Activated CD8-positive, alpha-beta memory T cell treated with anti-CD3 and anti-CD28 coated beads, Interleukin-2, amount 50 U/mL, for 24 hours (primary cell): ENCODE measurements around the gene PPIF.

ENCODE experiments used
- DNase-seq: peaks from one replicate; pipeline ENCODE4 v3.0.0-alpha.2; 2020; ENCODE audit errors: extremely low read depth

The PPIF gene

GRCh38 chr10:79347226-79347893 is at the start of gene PPIF:
TSS of gene PPIF (plus strand) at chr10:79347469. CDS start at chr10:79347549, 80 bp downstream.
- DNase-seq = peak; percentile 81

GRCh38 chr10:79298403-79299244 is 48.6 kb upstream of the PPIF start:
- DNase-seq = no peak

DNA sequence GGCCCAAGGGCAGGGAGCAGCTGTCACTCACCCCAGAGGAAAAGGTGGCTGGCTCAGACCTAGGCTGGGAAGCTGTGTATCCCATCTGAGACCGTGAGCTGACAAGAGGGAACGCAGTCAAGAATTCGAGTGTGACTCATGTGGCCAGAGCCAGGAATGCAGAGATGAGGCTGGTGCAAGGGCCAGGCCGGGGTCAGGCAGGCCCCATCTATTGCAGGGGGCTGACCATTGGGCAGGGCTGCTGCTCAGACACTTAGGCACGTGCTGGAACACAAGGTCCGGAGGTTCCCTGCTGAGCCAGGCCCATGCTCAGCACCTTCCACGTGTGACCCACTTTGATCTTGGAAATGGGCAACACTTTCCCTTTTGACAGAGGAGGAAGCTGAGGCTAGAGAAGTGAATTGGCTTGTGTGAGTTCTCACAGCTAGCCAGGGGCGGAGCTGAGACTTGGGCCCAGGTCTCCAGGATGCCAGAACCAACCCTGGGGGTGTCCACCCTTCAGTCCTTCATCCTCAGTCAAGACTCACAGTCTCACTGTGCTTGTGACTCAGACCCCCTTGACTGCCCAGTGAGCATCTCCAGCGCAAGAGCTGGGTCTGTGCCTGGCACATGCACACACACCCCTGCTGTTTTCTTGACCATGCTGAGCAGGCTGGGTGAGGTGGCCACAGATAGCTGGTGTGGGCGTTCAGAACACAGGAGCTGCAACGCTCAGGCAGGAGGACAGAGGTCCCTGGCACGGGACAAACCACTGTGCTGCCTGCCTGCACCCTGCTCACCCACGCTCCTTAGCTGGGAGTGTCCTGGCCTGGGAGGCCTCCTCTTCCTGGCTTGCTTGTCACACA is 47.6 kb upstream of the PPIF start:
- DNase-seq = no peak

GRCh38 chr10:79300711-79301110 is 46.6 kb upstream of the PPIF start:
- DNase-seq = no peak

- DNase-seq = no peak
These were observed 45.3 kb upstream of the PPIF start for GRCh38 chr10:79301754-79302530.

DNA sequence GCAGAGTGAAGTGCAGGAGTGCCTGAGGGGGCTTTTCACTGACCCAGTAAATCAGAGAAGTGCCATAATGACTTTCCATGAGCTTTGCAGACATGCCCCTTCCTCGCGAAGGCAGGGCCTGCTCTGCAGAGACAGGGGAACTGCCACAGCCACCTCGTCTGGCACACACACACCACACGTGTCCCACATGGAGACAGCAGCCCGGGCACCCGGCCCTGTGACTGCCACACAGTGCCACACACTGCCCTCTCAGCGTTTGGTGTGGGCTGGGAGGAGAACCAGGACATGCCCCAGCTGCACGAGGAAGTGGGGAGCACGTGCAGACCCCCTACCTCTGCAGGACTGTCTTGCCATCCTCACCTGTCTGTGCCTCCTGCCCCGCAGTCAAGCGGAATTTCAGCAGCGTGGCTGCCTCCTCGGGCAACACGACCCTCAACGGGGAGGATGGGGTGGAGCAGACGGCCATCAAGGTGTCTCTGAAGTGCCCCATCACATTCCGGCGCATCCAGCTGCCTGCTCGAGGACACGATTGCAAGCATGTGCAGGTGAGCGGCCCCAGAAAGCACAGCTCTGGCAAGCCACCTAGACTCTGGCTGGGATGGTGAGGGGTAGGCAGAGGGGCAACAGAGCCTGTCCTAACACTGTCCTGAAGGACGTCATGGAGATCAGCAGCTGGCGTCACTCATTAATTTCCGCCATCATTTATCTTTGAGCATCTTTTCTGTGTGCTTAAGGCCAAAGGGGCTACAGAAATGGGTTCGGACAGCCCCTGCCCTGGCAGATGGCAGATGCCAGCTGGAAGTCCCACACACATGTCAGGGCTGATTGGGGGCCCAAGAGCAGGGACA is 43.4 kb upstream of the PPIF start:
- DNase-seq = no peak

DNA sequence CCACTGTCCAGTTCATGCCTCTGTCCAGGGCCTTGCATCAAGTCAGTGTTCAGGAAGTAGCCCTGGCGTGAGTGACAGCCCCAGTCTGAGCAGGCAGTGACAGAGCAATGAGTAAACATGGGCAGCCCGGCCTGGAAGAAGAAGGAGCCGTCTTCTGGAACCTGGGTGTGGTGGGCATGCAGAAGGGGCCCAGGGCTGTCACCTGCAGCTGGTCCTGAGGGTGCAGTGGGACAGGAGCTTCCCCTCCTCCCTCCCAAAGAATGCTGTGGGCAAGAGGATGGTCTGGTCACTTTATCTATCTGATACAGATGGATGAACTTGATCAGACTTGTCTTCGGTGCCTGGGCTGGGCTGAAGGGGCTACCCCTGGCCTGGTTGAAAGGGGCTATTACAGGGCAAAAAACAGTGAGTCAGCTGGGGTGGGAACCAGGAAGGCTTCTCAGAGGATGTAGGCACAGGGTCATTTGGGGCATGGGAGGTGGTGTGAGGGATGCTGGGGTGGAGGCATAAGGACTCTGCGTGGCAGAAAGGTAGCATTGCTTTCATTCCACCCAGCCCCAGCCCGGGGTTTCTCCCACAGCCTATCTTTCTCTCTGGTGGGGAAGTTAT is 42.7 kb upstream of the PPIF start:
- DNase-seq = no peak

- DNase-seq = no peak
These were observed 41.8 kb upstream of the PPIF start for GRCh38 chr10:79305515-79305914.

- no peak for DNase-seq
These were observed 41.3 kb upstream of the PPIF start for GRCh38 chr10:79305988-79306387.

GRCh38 chr10:79306644-79307220 is 40.5 kb upstream of the PPIF start:
- DNase-seq = no peak

DNA sequence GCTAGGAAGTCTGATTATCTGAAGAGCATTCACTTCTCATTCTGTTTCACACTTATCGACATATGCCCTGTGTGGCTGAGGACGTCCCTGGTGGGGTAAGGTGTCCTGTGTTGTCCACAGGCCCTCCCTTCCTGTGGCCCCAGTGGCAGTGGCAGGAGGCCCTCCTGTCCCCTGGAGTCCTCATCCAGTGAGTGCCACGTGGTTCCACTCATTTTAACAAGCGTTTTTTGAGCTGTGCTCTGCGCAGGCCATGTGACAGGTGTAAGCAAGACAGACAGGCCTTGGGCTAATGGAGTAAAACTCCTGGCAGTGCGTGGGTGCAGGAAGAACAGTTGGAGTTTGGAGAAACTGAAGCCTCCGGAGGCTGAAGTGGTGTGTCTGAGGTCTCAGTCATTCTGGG is 39.3 kb upstream of the PPIF start:
- no peak for DNase-seq

GRCh38 chr10:79308969-79309665 is 38.2 kb upstream of the PPIF start:
- DNase-seq = no peak

DNA sequence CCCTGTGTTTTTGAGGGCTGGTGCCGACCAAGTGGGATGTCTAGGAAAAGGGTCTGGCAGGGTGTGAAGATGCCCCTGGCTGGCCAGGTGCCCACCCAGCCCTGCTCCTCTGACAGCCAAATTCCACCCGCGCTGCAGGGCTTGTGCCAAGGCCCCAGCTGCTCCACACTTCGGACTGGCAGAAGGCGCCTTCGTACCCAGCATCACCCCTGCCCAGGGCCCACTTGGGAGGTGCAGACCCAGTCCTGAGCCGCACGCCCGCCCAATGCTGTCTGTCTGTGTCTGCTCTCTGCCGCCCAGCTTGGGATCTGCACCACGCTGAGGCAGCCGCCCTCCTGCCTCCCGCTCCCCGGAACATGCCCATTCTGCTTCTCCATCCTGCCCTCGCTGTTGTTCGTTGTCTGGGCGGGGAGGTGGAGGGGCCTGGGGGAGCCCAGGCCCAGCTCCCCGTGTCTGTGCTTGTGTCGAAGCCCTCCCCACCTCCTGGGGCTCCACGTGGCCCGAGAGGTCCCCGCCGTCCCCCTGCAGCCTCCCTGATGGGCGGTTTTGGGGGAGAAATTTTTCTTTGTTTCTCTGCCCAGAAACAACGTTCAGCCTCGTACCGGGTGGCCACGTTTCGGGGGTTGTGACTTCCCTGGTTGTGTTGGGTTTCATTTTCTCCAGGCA is 36.9 kb upstream of the PPIF start:
- no peak for DNase-seq

GRCh38 chr10:79310911-79311573 is 36.2 kb upstream of the PPIF start:
- no peak for DNase-seq

DNA sequence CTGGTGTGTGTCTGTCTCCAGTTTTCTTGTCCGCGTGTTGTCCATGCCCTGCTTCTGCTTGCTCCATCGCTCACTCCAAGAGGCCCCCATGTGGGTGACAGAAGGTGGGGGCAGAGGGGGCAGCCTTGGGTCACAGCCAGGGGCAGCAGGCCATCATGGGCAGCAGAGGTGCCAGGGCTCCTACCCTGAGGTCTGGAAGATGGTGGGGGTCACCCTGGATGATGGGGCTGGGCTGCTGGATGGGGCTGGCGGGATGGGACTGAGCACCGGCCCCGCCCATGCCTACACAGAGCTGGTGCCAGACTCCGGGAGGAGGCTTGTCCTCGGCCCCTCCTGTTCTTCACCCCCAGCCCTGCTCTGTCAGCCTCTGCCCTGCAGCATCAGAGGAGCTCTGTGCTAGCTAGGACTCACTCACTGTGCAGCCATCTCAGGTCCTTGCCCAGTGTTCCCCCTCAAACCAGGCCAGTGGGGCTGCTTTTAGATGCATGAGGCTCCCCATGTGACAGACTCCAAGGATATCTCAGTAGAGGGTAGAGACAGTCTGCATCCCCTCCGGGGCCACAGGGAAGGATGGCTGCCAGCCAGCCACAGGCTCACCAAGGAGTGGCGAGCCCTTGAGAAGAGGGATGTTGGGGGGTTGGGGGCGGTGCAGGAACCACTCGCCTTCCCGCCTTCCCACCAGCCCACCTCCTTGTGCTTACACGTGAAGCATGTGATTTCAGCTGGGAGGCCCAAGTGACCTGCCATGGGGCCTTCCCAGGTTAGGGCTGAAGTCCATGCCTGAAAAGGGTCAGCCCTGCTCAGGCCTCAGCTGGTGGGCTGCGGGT is 35.5 kb upstream of the PPIF start:
- DNase-seq = no peak

- no peak for DNase-seq
These were observed 34.6 kb upstream of the PPIF start for GRCh38 chr10:79312601-79313187.

GRCh38 chr10:79313320-79313719 is 33.9 kb upstream of the PPIF start:
- DNase-seq = no peak
